MM.1S (cell line): ENCODE measurements around the gene IFIT5.

Experiments
- DNase-seq: peaks from one replicate; pipeline ENCODE4 v3.0.0-alpha.2; 2015
- H2AFZ ChIP-seq: fragments of 300-600 bp; sonication (generic); 2 replicates; pipeline ENCODE4 v1.6.0; 2016; ENCODE audit warnings: antibody characterized with exemption, low read length
- H3F3A ChIP-seq: fragments of 300-600 bp; sonication (generic); 2 replicates; pipeline ENCODE4 v1.6.1; 2016; ENCODE audit warnings: mild to moderate bottlenecking, antibody characterized with exemption, low read length, moderate library complexity, mixed read lengths; ENCODE audit not compliant: insufficient read depth
- H3K27ac ChIP-seq: fragments of 300-600 bp; sonication (generic); 2 replicates; pipeline ENCODE4 v1.5.1; 2016; ENCODE audit warnings: mild to moderate bottlenecking, low read length
- H3K27me3 ChIP-seq: fragments of 300-600 bp; sonication (generic); replicated peaks from 2 replicates; pipeline ENCODE4 v1.6.0; 2016; ENCODE audit warnings: low read length; ENCODE audit not compliant: insufficient read depth
- H3K36me3 ChIP-seq: fragments of 300-600 bp; sonication (generic); replicated peaks from 2 replicates; pipeline ENCODE4 v1.6.1; 2016; ENCODE audit warnings: mild to moderate bottlenecking, low read length, mixed read lengths; ENCODE audit not compliant: insufficient read depth
- H3K4me1 ChIP-seq: fragments of 300-600 bp; sonication (generic); 2 replicates; pipeline ENCODE4 v1.6.1; 2016; ENCODE audit warnings: low read length, mixed read lengths
- H3K4me2 ChIP-seq: fragments of 300-600 bp; sonication (generic); 2 replicates; pipeline ENCODE4 v1.6.0; 2016; ENCODE audit warnings: low read depth, low read length
- H3K4me3 ChIP-seq: fragments of 300-600 bp; sonication (generic); 2 replicates; pipeline ENCODE4 v1.5.1; 2016; ENCODE audit warnings: low read length, mixed read lengths
- H3K79me2 ChIP-seq: fragments of 300-600 bp; sonication (generic); 2 replicates; pipeline ENCODE4 v1.6.1; 2016; ENCODE audit warnings: mixed run types, low read length, mixed read lengths
- H3K9ac ChIP-seq: fragments of 300-600 bp; sonication (generic); 2 replicates; pipeline ENCODE4 v1.6.1; 2016; ENCODE audit warnings: low read length, mixed read lengths
- H3K9me2 ChIP-seq: fragments of 300-600 bp; sonication (generic); replicated peaks from 2 replicates; pipeline ENCODE4 v1.6.1; 2016; ENCODE audit warnings: mild to moderate bottlenecking, low read length, mixed read lengths; ENCODE audit not compliant: insufficient read depth
- H3K9me3 ChIP-seq: fragments of 300-600 bp; sonication (generic); replicated peaks from 2 replicates; pipeline ENCODE4 v1.6.1; 2016; ENCODE audit warnings: mild to moderate bottlenecking, low read length, mixed read lengths; ENCODE audit not compliant: insufficient read depth
- H4K20me1 ChIP-seq: fragments of 300-600 bp; sonication (generic); 2 replicates; pipeline ENCODE4 v1.6.1; 2016; ENCODE audit warnings: mild to moderate bottlenecking, low read length, moderate library complexity, mixed read lengths; ENCODE audit not compliant: insufficient read depth
- CTCF ChIP-seq: fragments of 300-600 bp; sonication (generic); IDR thresholded peaks from 2 replicates; pipeline ENCODE4 v1.5.1; 2016; ENCODE audit warnings: antibody characterized with exemption, low read length, mixed read lengths
- EZH2 ChIP-seq: fragments of 300-600 bp; sonication (generic); optimal IDR thresholded peaks from 2 replicates; pipeline ENCODE3; 2017; ENCODE audit warnings: low read depth, mild to moderate bottlenecking, antibody characterized with exemption, low read length, mixed read lengths
- EZH2phosphoT487 ChIP-seq: fragments of 300-600 bp; sonication (generic); IDR thresholded peaks from 2 replicates; pipeline ENCODE4 v1.6.1; 2018; ENCODE audit warnings: antibody characterized with exemption, low read length

Gene IFIT5

DNA sequence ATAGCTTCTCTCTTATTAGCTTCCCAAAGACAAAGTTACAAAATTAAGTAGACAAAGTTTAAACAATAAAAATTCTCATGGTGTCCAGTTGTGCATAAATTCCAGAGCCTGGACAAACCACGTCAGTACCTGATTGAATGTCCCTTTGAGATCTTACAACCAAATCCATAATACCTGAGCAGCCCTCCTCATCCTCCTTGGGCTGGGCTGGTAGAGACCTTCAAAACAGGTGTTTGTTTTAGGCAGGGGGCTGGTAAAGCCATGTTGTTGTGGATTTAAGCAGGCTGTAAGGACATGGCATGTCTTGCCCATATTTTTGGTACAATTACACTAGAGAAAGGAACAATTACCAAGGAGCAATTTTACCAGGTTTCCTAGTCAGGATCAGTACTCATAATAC is 2.1 kb downstream of the IFIT5 start:
- no peaks in the 10 kb centered on the region for H3K9me3 ChIP-seq
- H3K4me2 ChIP-seq, result peak overlapping the region; percentile 67; the same call in 1 of the 2 replicates
- H3K4me1 ChIP-seq, result peaks cover 13% of the 10 kb centered on the region
- no peak for DNase-seq
- H3F3A ChIP-seq, result peaks cover 8% of the 10 kb centered on the region
- no peak overlapping the region for H3K27ac ChIP-seq
- peaks cover 33% of the 10 kb centered on the region for H3K79me2 ChIP-seq
- H3K9ac ChIP-seq, result no peak overlapping the region
- H4K20me1 ChIP-seq, result no peaks in the 10 kb centered on the region
- no peaks in the 10 kb centered on the region for H3K36me3 ChIP-seq
- H3K9me2 ChIP-seq, result no peaks in the 10 kb centered on the region
- no peaks in the 10 kb centered on the region for H3K27me3 ChIP-seq
- no peak for TF ChIP-seq CTCF
- TF ChIP-seq EZH2phosphoT487, result no peak
- no peak for TF ChIP-seq EZH2
- H2AFZ ChIP-seq, result no peak overlapping the region
- no peak overlapping the region for H3K4me3 ChIP-seq

- H3F3A ChIP-seq, result peaks cover under 1% of the 10 kb centered on the region; the same call in 1 of the 2 replicates
- no peak for TF ChIP-seq EZH2phosphoT487
- peak; percentile 13; the same call in 1 of the 2 replicates for TF ChIP-seq CTCF
- H4K20me1 ChIP-seq, result no peaks in the 10 kb centered on the region
- H3K4me2 ChIP-seq, result no peak overlapping the region
- H3K4me3 ChIP-seq, result no peak overlapping the region
- H3K9me3 ChIP-seq, result no peaks in the 10 kb centered on the region
- DNase-seq, result no peak
- H3K27me3 ChIP-seq, result no peaks in the 10 kb centered on the region
- H3K4me1 ChIP-seq, result peaks cover 13% of the 10 kb centered on the region
- peaks cover 33% of the 10 kb centered on the region for H3K79me2 ChIP-seq
- no peak overlapping the region for H3K9ac ChIP-seq
- no peaks in the 10 kb centered on the region for H3K9me2 ChIP-seq
- no peak overlapping the region for H2AFZ ChIP-seq
- H3K27ac ChIP-seq, result no peak overlapping the region
- H3K36me3 ChIP-seq, result no peaks in the 10 kb centered on the region
Measured at GRCh38 chr10:89419548-89419947, 5.2 kb downstream of the IFIT5 start.

DNA sequence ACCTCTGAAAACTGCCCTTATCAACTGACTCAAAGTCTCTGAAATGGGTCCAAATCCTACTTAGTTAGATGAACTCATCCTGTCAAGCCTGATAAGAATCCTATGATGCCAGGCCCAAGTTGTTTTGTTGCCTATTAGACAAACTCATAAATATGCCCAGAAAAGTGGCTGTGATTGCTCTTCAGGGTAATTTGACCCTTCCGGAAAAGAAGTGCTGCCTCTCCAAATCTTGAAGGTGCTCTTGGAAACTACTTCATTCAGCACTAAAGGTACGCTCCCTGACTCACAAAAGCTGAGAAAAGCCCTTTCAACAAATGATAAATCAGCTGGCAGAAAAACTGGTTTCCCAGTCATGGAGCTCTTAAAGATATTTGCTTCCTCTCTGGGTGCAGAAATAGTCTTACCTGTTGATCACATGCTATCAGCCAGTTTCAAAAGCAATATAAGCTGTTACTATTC is 6.7 kb downstream of the IFIT5 start:
- H3K36me3 ChIP-seq, result no peaks in the 10 kb centered on the region
- no peaks in the 10 kb centered on the region for H3K27me3 ChIP-seq
- no peaks in the 10 kb centered on the region for H4K20me1 ChIP-seq
- TF ChIP-seq CTCF (no peak), EZH2 (no peak)
- peaks cover 18% of the 10 kb centered on the region for H3K79me2 ChIP-seq
- H3K9me2 ChIP-seq, result no peaks in the 10 kb centered on the region
- no peak for DNase-seq
- H3K4me2 ChIP-seq, result no peak overlapping the region
- no peak overlapping the region for H2AFZ ChIP-seq
- H3K9ac ChIP-seq, result no peak overlapping the region
- H3K27ac ChIP-seq, result no peak overlapping the region
- H3F3A ChIP-seq, result no peaks in the 10 kb centered on the region
- peaks cover 9% of the 10 kb centered on the region; the same call in 1 of the 2 replicates for H3K4me1 ChIP-seq
- H3K9me3 ChIP-seq, result no peaks in the 10 kb centered on the region
- H3K4me3 ChIP-seq, result no peak overlapping the region
